Caco-2 (cell line): Measurements from ENCODE around the gene PDE4D. TPM values are rescaled to one million over a fixed set of nuclear protein-coding genes. Genes with fewer than 3 reads are reported as not detected.
"Not testable (repeated sequence)": the region's sequence is repeated elsewhere in the genome, so short reads cannot be mapped to it uniquely, and the experiment has no call there.

Experiments used
- BruUV-seq: library from RNA; stranded (reverse); fragments of 400-500 nt; replicated peaks from 2 replicates; lab custom pipeline; 2021; lab: Mats Ljungman, UMichigan
- CTCF ChIA-PET: fragments of 300-600 bp; sonication (Branson Sonifier 250); formaldehyde crosslinking; loops from one replicate; lab custom pipeline; 2022; ENCODE audit warnings: antibody characterized with exemption; lab: Charles Lee
- POLR2A ChIA-PET: fragments of 300-600 bp; sonication (Branson Sonifier 250); formaldehyde crosslinking; loops from one replicate; lab custom pipeline; 2022; ENCODE audit warnings: antibody characterized with exemption; lab: Charles Lee
- DNase-seq, 2 experiments: peaks; one replicate each; pipeline versions ENCODE4 v3.0.0 to v3.0.0-alpha.2; 2020 to 2022
- H3K27me3 ChIP-seq: replicated peaks from 2 replicates; pipeline ENCODE4 v1.6.0; 2011; ENCODE audit warnings: low read length; ENCODE audit not compliant: control insufficient read depth, insufficient read depth
- H3K36me3 ChIP-seq: 2 replicates; pipeline ENCODE4 v1.5.1; 2011; ENCODE audit warnings: low read length; ENCODE audit not compliant: control insufficient read depth, insufficient read depth
- H3K4me1 ChIP-seq: fragments of 250-450 bp; sonication (Bioruptor Pico); 2 replicates; pipeline ENCODE4 v1.5.1; 2020; ENCODE audit warnings: mild to moderate bottlenecking
- H3K4me3 ChIP-seq: 2 replicates; pipeline ENCODE4 v1.5.1; 2011; ENCODE audit warnings: low read depth, mild to moderate bottlenecking, control low read depth, low read length
- H3K9me3 ChIP-seq: fragments of 250-450 bp; sonication (Bioruptor Pico); 2 replicates; pipeline ENCODE4 v1.5.1; 2020; ENCODE audit warnings: mild to moderate bottlenecking, moderate library complexity
- H3K27ac Mint-ChIP-seq: one replicate; pipeline ENCODE4 v1.8.0; 2022; ENCODE audit warnings: mixed read lengths; ENCODE audit not compliant: unreplicated experiment
- H3K27me3 Mint-ChIP-seq: one replicate; pipeline ENCODE4 v1.8.0; 2022; ENCODE audit warnings: mixed read lengths; ENCODE audit not compliant: insufficient read depth, unreplicated experiment
- H3K36me3 Mint-ChIP-seq: one replicate; pipeline ENCODE4 v1.8.0; 2022; ENCODE audit warnings: mild to moderate bottlenecking, mixed read lengths; ENCODE audit not compliant: insufficient read depth, unreplicated experiment
- H3K4me1 Mint-ChIP-seq: one replicate; pipeline ENCODE4 v1.8.0; 2022; ENCODE audit warnings: low read depth, mixed read lengths; ENCODE audit not compliant: unreplicated experiment
- H3K4me3 Mint-ChIP-seq: one replicate; pipeline ENCODE4 v1.8.0; 2022; ENCODE audit warnings: mild to moderate bottlenecking, moderate library complexity, mixed read lengths; ENCODE audit not compliant: unreplicated experiment
- H3K9me3 Mint-ChIP-seq: one replicate; pipeline ENCODE4 v1.8.0; 2022; ENCODE audit warnings: mixed read lengths; ENCODE audit not compliant: unreplicated experiment
- intact Hi-C: fragments of 100-400 bp; cut with micrococcal nuclease; formaldehyde crosslinking; loops from one replicate; pipeline ENCODE4 v1.10.0; 2022; ENCODE audit not compliant: unreplicated experiment
- total RNA-seq: library from RNA; stranded (reverse); gene quantifications from 2 replicates; pipeline ENCODE4 v1.2.3, GENCODE V29; 2022
- TF ChIP-seq, protein P1 (sequence below), 2 experiments: fragments of 200-600 bp in 1 of 2; IDR thresholded peaks; 1 replicate in 1 of 2; 2 replicates in 1 of 2; pipeline versions ENCODE4 v1.5.1 to v1.8.0; 2011 to 2022; ENCODE audit warnings: antibody characterized with exemption in 1 of 2, control low read depth in 1 of 2, inconsistent platforms in 1 of 2, low read depth in 1 of 2, low read length in 1 of 2, mild to moderate bottlenecking in 1 of 2, moderate library complexity in 1 of 2; ENCODE audit not compliant: insufficient read depth in 1 of 2, severe bottlenecking in 1 of 2, unreplicated experiment in 1 of 2

PDE4D gene
- total RNA-seq, 1 experiment from 2014 or later = 89.8 TPM

- ChIA-PET CTCF (no interaction called here), POLR2A (no interaction called here)
- Mint-ChIP-seq H3K9me3 (no peaks in the 10 kb centered on the region), H3K27ac (no peak overlapping the region), H3K4me3 (no peak overlapping the region), H3K4me1 (peaks cover 6% of the 10 kb centered on the region), H3K36me3 (no peaks in the 10 kb centered on the region), H3K27me3 (no peaks in the 10 kb centered on the region)
- intact Hi-C loops = no loop called here
- BruUV-seq = no TSS peak
- Histone ChIP-seq H3K4me1 (peaks cover 4% of the 10 kb centered on the region; the same call in 1 of the 2 replicates), H3K9me3 (no peaks in the 10 kb centered on the region), H3K27me3 (no peaks in the 10 kb centered on the region), H3K4me3 (no peak overlapping the region), H3K36me3 (no peaks in the 10 kb centered on the region)
- DNase-seq = no peak
- TF ChIP-seq, protein P1, sequence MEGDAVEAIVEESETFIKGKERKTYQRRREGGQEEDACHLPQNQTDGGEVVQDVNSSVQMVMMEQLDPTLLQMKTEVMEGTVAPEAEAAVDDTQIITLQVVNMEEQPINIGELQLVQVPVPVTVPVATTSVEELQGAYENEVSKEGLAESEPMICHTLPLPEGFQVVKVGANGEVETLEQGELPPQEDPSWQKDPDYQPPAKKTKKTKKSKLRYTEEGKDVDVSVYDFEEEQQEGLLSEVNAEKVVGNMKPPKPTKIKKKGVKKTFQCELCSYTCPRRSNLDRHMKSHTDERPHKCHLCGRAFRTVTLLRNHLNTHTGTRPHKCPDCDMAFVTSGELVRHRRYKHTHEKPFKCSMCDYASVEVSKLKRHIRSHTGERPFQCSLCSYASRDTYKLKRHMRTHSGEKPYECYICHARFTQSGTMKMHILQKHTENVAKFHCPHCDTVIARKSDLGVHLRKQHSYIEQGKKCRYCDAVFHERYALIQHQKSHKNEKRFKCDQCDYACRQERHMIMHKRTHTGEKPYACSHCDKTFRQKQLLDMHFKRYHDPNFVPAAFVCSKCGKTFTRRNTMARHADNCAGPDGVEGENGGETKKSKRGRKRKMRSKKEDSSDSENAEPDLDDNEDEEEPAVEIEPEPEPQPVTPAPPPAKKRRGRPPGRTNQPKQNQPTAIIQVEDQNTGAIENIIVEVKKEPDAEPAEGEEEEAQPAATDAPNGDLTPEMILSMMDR (IDR thresholded peaks at IDR 0.05; ENCODE audit: insufficient read depth in 1 of 2, low read depth in 1 of 2, low read length in 1 of 2, severe bottlenecking in 1 of 2, unreplicated experiment in 1 of 2) = no peak
Observed at GRCh38 chr5:59466271-59466670, 427.3 kb downstream of the PDE4D start.

DNA sequence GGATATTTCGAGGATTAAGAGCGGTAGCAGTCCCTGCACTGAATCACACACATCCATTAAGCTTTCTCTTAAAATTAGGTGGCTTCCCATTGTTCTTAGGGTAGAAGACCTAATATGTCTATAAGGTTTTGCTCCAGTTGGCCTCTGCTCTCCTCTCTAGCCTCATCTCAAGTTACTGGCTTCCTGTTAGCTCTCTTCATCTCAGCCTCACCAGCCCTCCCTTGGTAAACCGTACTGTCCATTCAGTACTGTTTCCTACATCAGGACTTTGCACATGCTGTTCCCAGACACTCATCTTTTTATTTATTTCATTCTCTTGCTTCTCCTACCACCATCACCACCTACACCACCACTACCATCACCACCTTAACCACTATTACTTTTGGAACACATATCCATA lies 428.6 kb downstream of the PDE4D start:
- H3K36me3 Mint-ChIP-seq = no peaks in the 10 kb centered on the region
- H3K4me1 Mint-ChIP-seq = peaks cover 6% of the 10 kb centered on the region
- no peak overlapping the region for H3K4me3 ChIP-seq
- intact Hi-C loops = no loop called here
- ChIA-PET CTCF (no interaction called here), POLR2A (no interaction called here)
- peaks cover 4% of the 10 kb centered on the region; the same call in 1 of the 2 replicates for H3K4me1 ChIP-seq
- TF ChIP-seq, protein P1 (IDR thresholded peaks at IDR 0.05; ENCODE audit: insufficient read depth in 1 of 2, low read depth in 1 of 2, low read length in 1 of 2, severe bottlenecking in 1 of 2, unreplicated experiment in 1 of 2) = no peak
- no peaks in the 10 kb centered on the region for H3K27me3 Mint-ChIP-seq
- no peaks in the 10 kb centered on the region for H3K9me3 ChIP-seq
- H3K27ac Mint-ChIP-seq = no peak overlapping the region
- DNase-seq = no peak
- no TSS peak for BruUV-seq
- H3K27me3 ChIP-seq = no peaks in the 10 kb centered on the region
- no peak overlapping the region for H3K4me3 Mint-ChIP-seq
- no peaks in the 10 kb centered on the region for H3K9me3 Mint-ChIP-seq
- no peaks in the 10 kb centered on the region for H3K36me3 ChIP-seq

DNA sequence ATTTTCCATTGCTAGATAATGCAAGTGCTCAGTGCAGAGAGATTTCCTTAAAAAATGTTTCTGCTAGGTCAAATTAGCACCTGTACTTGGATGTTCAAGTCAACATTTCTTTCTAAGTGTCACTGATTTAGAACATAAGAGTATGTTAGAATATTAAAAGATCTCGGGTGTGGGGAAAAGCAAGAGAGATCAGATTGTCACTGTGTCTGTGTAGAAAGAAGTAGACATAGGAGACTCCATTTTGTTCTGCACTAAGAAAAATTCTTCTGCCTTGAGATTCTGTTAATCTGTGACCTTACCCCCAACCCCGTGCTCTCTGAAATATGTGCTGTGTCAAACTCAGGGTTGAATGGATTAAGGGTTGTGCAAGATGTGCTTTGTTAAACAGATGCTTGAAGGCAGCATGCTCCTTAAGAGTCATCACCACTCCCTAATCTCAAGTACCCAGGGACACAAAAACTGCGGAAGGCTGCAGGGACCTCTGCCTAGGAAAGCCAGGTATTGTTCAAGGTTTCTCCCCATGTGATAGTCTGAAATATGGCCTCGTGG lies 429.8 kb downstream of the PDE4D start:
- H3K27ac Mint-ChIP-seq, H3K4me3 ChIP-seq, H3K36me3 Mint-ChIP-seq, H3K36me3 ChIP-seq, H3K4me1 Mint-ChIP-seq, intact Hi-C loops, H3K9me3 Mint-ChIP-seq, H3K4me3 Mint-ChIP-seq, CTCF ChIA-PET, H3K27me3 ChIP-seq, H3K9me3 ChIP-seq, BruUV-seq, POLR2A ChIA-PET, H3K27me3 Mint-ChIP-seq: not testable (repeated sequence)
- peak in 1 of 2 experiments; percentile 13 for DNase-seq
- H3K4me1 ChIP-seq = peaks cover 13% of the 10 kb centered on the region
